Endothelial cell of umbilical vein (primary cell): ENCODE results near the gene TOM1L1. TPM values are rescaled to one million over a fixed set of nuclear protein-coding genes. Genes with fewer than 3 reads are reported as not detected.

Source experiments
- BruUV-seq: library from RNA; stranded (reverse); fragments of 400-500 nt; replicated peaks from 2 replicates; lab custom pipeline; 2021; lab: Mats Ljungman, UMichigan
- CTCF ChIA-PET: fragments of 300-600, 350-600 bp; sonication (Branson Sonifier 250); formaldehyde crosslinking; loops from one replicate; lab custom pipeline; 2021; ENCODE audit warnings: antibody characterized with exemption, inconsistent platforms; lab: Charles Lee
- POLR2A ChIA-PET: fragments of 300-600, 350-600 bp; sonication (Branson Sonifier 250); formaldehyde crosslinking; loops from one replicate; lab custom pipeline; 2021; ENCODE audit warnings: antibody characterized with exemption, inconsistent platforms; lab: Charles Lee
- DNase-seq: peaks from one replicate; pipeline ENCODE4 v3.0.0-alpha.2; 2011; ENCODE audit warnings: low read depth, low spot score
- FAIRE-seq: peaks from 2 replicates; lab custom pipeline; 2011; peaks lifted over from hg19 to GRCh38; lab: Jason Lieb, UNC
- H2AFZ ChIP-seq: 2 replicates; pipeline ENCODE4 v1.6.0; 2012; ENCODE audit warnings: low read depth, low read length, control low read depth, inconsistent platforms
- H3K27ac ChIP-seq: 2 replicates; pipeline ENCODE4 v1.5.1; 2011; ENCODE audit warnings: low read depth, mild to moderate bottlenecking, control low read depth, low read length, moderate library complexity; ENCODE audit not compliant: insufficient read depth
- H3K27me3 ChIP-seq, 2 experiments: 2 replicates each; pipeline versions ENCODE4 v1.6.0 to v1.6.1; 2011; ENCODE audit warnings: low read length in 2 of 2, mixed read lengths in 1 of 2; ENCODE audit not compliant: control insufficient read depth in 2 of 2, insufficient read depth in 2 of 2
- H3K36me3 ChIP-seq, 2 experiments: 2 replicates in 1 of 2; 3 replicates in 1 of 2; pipeline ENCODE4 v1.5.1; 2011; ENCODE audit warnings: low read length in 2 of 2, mild to moderate bottlenecking in 1 of 2, moderate library complexity in 1 of 2; ENCODE audit not compliant: control insufficient read depth in 2 of 2, insufficient read depth in 2 of 2; ENCODE audit errors: extremely low read depth in 1 of 2
- H3K4me1 ChIP-seq: 3 replicates; pipeline ENCODE4 v1.5.1; 2011; ENCODE audit warnings: mild to moderate bottlenecking, low read length; ENCODE audit not compliant: control insufficient read depth, insufficient read depth; ENCODE audit errors: extremely low read depth
- H3K4me2 ChIP-seq: 2 replicates; pipeline ENCODE4 v1.6.1; 2011; ENCODE audit warnings: low read length, control low read depth, mixed read lengths; ENCODE audit not compliant: insufficient read depth
- H3K4me3 ChIP-seq, 3 experiments: fragments of 200-600 bp in 1 of 3; sonication (generic), shearing (Covaris generic) in 1 of 3; replicated peaks in 1 of 3; 2 replicates each; pipeline ENCODE4 v1.5.1; 2011 to 2016; ENCODE audit warnings: control low read depth in 3 of 3, low read length in 3 of 3, mild to moderate bottlenecking in 2 of 3, inconsistent platforms in 1 of 3, low read depth in 1 of 3, moderate library complexity in 1 of 3; ENCODE audit not compliant: insufficient read depth in 1 of 3
- H3K79me2 ChIP-seq: 2 replicates; pipeline ENCODE4 v1.6.0; 2012; ENCODE audit warnings: low read length, inconsistent platforms; ENCODE audit not compliant: control insufficient read depth, insufficient read depth
- H3K9ac ChIP-seq: replicated peaks from 2 replicates; pipeline ENCODE3; 2011; ENCODE audit warnings: low read length, control low read depth; ENCODE audit not compliant: insufficient read depth; ENCODE audit errors: extremely low read depth
- H3K9me1 ChIP-seq: replicated peaks from 3 replicates; pipeline ENCODE4 v1.6.0; 2011; ENCODE audit warnings: mild to moderate bottlenecking, low read length; ENCODE audit not compliant: control insufficient read depth, insufficient read depth; ENCODE audit errors: extremely low read depth
- H3K9me3 ChIP-seq: replicated peaks from 2 replicates; pipeline ENCODE4 v1.5.1; 2012; ENCODE audit warnings: low read length, inconsistent platforms; ENCODE audit not compliant: control insufficient read depth, insufficient read depth
- H4K20me1 ChIP-seq: replicated peaks from 2 replicates; pipeline ENCODE3; 2011; ENCODE audit warnings: mild to moderate bottlenecking, low read length; ENCODE audit not compliant: control insufficient read depth, insufficient read depth; ENCODE audit errors: extremely low read depth
- EZH2 ChIP-seq: IDR thresholded peaks from 2 replicates; pipeline ENCODE4 v1.6.1; 2012; ENCODE audit warnings: borderline replicate concordance, low read depth, mild to moderate bottlenecking, moderate library complexity, low read length, inconsistent platforms; ENCODE audit not compliant: severe bottlenecking
- FOS ChIP-seq: IDR thresholded peaks from 2 replicates; pipeline ENCODE4 v1.6.1; 2011; ENCODE audit warnings: mild to moderate bottlenecking, low read length, moderate library complexity, borderline replicate concordance; ENCODE audit not compliant: insufficient read depth
- GATA2 ChIP-seq: IDR thresholded peaks from 2 replicates; pipeline ENCODE4 v1.7.0; 2011; ENCODE audit warnings: low read depth, mild to moderate bottlenecking, moderate library complexity, mixed read lengths, low read length; ENCODE audit not compliant: insufficient read length, insufficient read depth
- JUN ChIP-seq: IDR thresholded peaks from 2 replicates; pipeline ENCODE4 v1.6.1; 2011; ENCODE audit warnings: borderline replicate concordance, low read depth; ENCODE audit not compliant: insufficient read length, insufficient read depth
- MYC ChIP-seq: IDR thresholded peaks from one replicate; pipeline ENCODE4 v1.6.1; 2011; ENCODE audit warnings: mild to moderate bottlenecking, low read depth, low read length
- POLR2A ChIP-seq: IDR thresholded peaks from 2 replicates; pipeline ENCODE4 v1.6.1; 2012; ENCODE audit warnings: low read depth, mild to moderate bottlenecking, control low read depth, low read length
- POLR2AphosphoS5 ChIP-seq: IDR thresholded peaks from 2 replicates; pipeline ENCODE4 v1.6.1; 2012; ENCODE audit warnings: low read depth, mild to moderate bottlenecking, control low read depth, low read length, moderate library complexity; ENCODE audit not compliant: insufficient read depth
- dilution Hi-C: fragments of 300-500 bp; cut with MboI; formaldehyde crosslinking; loops from one replicate; pipeline ENCODE4 v1.15.0; 2019; ENCODE audit warnings: low sequenced_read_pairs; ENCODE audit not compliant: extremely low pct_ligation_motif_present
- intact Hi-C: fragments of 100-400 bp; cut with micrococcal nuclease; formaldehyde crosslinking; loops from one replicate; pipeline ENCODE4 v1.10.0; 2022
- polyA plus RNA-seq, 4 experiments: library from polyadenylated mRNA; depleted of rRNA in 3 of 4; stranded (reverse) in 3 of 4; unstranded in 1 of 4; fragments of >200 nt; gene quantifications; 2 replicates each; pipeline versions ENCODE4 v1.2.1 to v1.2.3, GENCODE V29; 2011 to 2012; ENCODE audit warnings: missing spikeins in 1 of 4
- total RNA-seq: library from RNA; stranded (reverse); gene quantifications from 2 replicates; pipeline ENCODE4 v1.2.3, GENCODE V29; 2021
- TF ChIP-seq, protein P1 (sequence below): IDR thresholded peaks from 2 replicates; pipeline ENCODE4 v1.6.1; 2011; ENCODE audit not compliant: insufficient read depth, insufficient read length
- TF ChIP-seq, protein P2 (sequence below), 2 donors: IDR thresholded peaks; 1 replicate in 1 of 2; 2 replicates in 1 of 2; pipeline ENCODE4 v1.5.1; 2011; ENCODE audit warnings: low read length in 2 of 2, mild to moderate bottlenecking in 2 of 2, moderate library complexity in 2 of 2, control low read depth in 1 of 2, inconsistent platforms in 1 of 2, low read depth in 1 of 2; ENCODE audit not compliant: insufficient read depth in 1 of 2; ENCODE audit errors: extremely low read depth in 1 of 2

TOM1L1 gene
- total and polyA plus RNA-seq, 2 donors (not counting 3 experiments of a cell fraction or from before 2014, with no cell fraction given), result 0.44 to 0.60 TPM

DNA sequence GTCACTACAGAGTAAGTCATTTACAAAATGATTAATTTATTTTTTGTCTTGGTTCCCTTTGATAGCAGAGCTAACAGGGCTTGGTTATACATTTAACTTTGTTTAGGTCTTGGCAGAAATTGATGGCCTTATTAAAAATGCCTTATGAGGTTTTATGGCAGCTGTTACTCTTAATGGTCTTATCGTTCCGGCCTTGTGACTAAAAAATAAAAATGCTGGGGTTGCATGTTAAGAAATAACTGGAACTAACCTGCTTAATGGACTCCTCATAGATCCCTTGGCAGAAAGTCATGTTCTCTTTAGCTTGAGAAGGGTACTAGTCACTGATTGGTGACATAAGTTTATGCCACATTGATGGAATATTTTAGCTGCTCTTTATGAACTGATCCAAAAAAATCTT is 49.5 kb downstream of the TOM1L1 start:
- Histone ChIP-seq H3K36me3 (no peaks in the 10 kb centered on the region), H3K9me1 (no peaks in the 10 kb centered on the region), H3K79me2 (no peaks in the 10 kb centered on the region), H3K4me2 (no peak overlapping the region), H3K27me3 (peaks cover 0 to 2% of the 10 kb centered on the region in 2 experiments), H3K9ac (no peak overlapping the region), H3K4me3 (no peak overlapping the region), H3K27ac (no peak overlapping the region), H4K20me1 (no peaks in the 10 kb centered on the region), H2AFZ (no peak overlapping the region), H3K4me1 (peaks cover 7% of the 10 kb centered on the region), H3K9me3 (no peaks in the 10 kb centered on the region)
- DNase-seq, result no peak
- ChIA-PET CTCF (interaction anchor here (2.0 to 3.3 kb wide), 2 partner anchors 9 to 17 kb away, joined by 4 to 12 read pairs; no protein-coding TSS in a partner anchor), POLR2A (no interaction called here)
- BruUV-seq, result no TSS peak
- intact Hi-C loops, result no loop called here
- dilution Hi-C loops, result no loop called here
- no peak for TF ChIP-seq MYC
- TF ChIP-seq, protein P1, sequence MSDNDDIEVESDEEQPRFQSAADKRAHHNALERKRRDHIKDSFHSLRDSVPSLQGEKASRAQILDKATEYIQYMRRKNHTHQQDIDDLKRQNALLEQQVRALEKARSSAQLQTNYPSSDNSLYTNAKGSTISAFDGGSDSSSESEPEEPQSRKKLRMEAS, result no peak
- no peak for TF ChIP-seq GATA2
- TF ChIP-seq FOS, result no peak
- TF ChIP-seq EZH2, result no peak
- TF ChIP-seq, protein P2, sequence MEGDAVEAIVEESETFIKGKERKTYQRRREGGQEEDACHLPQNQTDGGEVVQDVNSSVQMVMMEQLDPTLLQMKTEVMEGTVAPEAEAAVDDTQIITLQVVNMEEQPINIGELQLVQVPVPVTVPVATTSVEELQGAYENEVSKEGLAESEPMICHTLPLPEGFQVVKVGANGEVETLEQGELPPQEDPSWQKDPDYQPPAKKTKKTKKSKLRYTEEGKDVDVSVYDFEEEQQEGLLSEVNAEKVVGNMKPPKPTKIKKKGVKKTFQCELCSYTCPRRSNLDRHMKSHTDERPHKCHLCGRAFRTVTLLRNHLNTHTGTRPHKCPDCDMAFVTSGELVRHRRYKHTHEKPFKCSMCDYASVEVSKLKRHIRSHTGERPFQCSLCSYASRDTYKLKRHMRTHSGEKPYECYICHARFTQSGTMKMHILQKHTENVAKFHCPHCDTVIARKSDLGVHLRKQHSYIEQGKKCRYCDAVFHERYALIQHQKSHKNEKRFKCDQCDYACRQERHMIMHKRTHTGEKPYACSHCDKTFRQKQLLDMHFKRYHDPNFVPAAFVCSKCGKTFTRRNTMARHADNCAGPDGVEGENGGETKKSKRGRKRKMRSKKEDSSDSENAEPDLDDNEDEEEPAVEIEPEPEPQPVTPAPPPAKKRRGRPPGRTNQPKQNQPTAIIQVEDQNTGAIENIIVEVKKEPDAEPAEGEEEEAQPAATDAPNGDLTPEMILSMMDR (IDR thresholded peaks at IDR 0.05; ENCODE audit: extremely low read depth in 1 of 2, insufficient read depth in 1 of 2, low read depth in 1 of 2, low read length in 2 of 2), result no peak
- TF ChIP-seq JUN, result no peak
- no peak for TF ChIP-seq POLR2A
- no peak for TF ChIP-seq POLR2AphosphoS5
- no peak for FAIRE-seq
